GM21515 (cell line): ENCODE data around the gene UNC13C.
"Not testable (repeated sequence)": the region's sequence is repeated elsewhere in the genome, so short reads cannot be mapped to it uniquely, and the experiment has no call there.

Experiments
- ATAC-seq: cut with Tn5 transposase; IDR thresholded peaks from one replicate; pipeline ENCODE4 v1.9.1; 2021; ENCODE audit not compliant: unreplicated experiment

Gene UNC13C

GRCh38 chr15:53978253-53978906, at the start of gene UNC13C:
Gene UNC13C, plus strand, starts transcription at chr15:53978441. Its CDS starts 34,463 bp downstream, at chr15:54012904.
- no peak for ATAC-seq

GRCh38 chr15:53936137-53936536, 42.1 kb upstream of the UNC13C start:
- ATAC-seq: no peak

GRCh38 chr15:53937632-53938031, 40.6 kb upstream of the UNC13C start:
- ATAC-seq: not testable (repeated sequence)

- ATAC-seq: no peak
Observed at GRCh38 chr15:53950572-53950971, 27.7 kb upstream of the UNC13C start.

GRCh38 chr15:53955396-53955795, 22.8 kb upstream of the UNC13C start:
- ATAC-seq: no peak

GRCh38 chr15:53962646-53963561, 15.3 kb upstream of the UNC13C start:
- no peak for ATAC-seq

- ATAC-seq: no peak
Observed at GRCh38 chr15:53963801-53964200, 14.4 kb upstream of the UNC13C start.

GRCh38 chr15:53974121-53974520, 4.1 kb upstream of the UNC13C start:
- ATAC-seq: no peak

- ATAC-seq: no peak
Observed at GRCh38 chr15:53974813-53975212, 3.4 kb upstream of the UNC13C start.

- no peak for ATAC-seq
Observed at GRCh38 chr15:53976844-53977392, 1.3 kb upstream of the UNC13C start.

- ATAC-seq: no peak
Observed at GRCh38 chr15:53979051-53979788, 979 bp downstream of the UNC13C start.

- no peak for ATAC-seq
Observed at GRCh38 chr15:53980021-53980420, 1.8 kb downstream of the UNC13C start.

- no peak for ATAC-seq
Observed at GRCh38 chr15:53982071-53982680, 3.9 kb downstream of the UNC13C start.

- ATAC-seq: no peak
Observed at GRCh38 chr15:53982876-53983275, 4.6 kb downstream of the UNC13C start.

- ATAC-seq: no peak
Observed at GRCh38 chr15:53984221-53984620, 6.0 kb downstream of the UNC13C start.

GRCh38 chr15:53985562-53985961, 7.3 kb downstream of the UNC13C start:
- ATAC-seq: no peak

- no peak for ATAC-seq
Observed at GRCh38 chr15:53987480-53987879, 9.2 kb downstream of the UNC13C start.

GRCh38 chr15:54007256-54007655, 29.0 kb downstream of the UNC13C start:
- no peak for ATAC-seq

- no peak for ATAC-seq
Observed at GRCh38 chr15:54011656-54012055, 33.4 kb downstream of the UNC13C start.

GRCh38 chr15:54014067-54014655, 35.9 kb downstream of the UNC13C start:
- no peak for ATAC-seq
